Motor neuron (in vitro differentiated cells): ENCODE measurements around the gene STK39. TPM values are rescaled to one million over a fixed set of nuclear protein-coding genes. Genes with fewer than 3 reads are reported as not detected.

Experiments
- ATAC-seq, 8 experiments: fragments of 200-7000 bp; cut with Tn5 transposase; replicated peaks in 6 of 8; 2 replicates each; pipeline ENCODE4 v1.8.0; 2021; ENCODE audit warnings: mild to moderate bottlenecking in 8 of 8, moderate library complexity in 8 of 8
- H3K27ac ChIP-seq, 2 donors: fragments of 250-450 bp; sonication (Bioruptor Pico); 2 replicates each; pipeline ENCODE4 v1.9.0; 2021; ENCODE audit warnings: antibody characterized with exemption in 2 of 2, mild to moderate bottlenecking in 2 of 2, moderate library complexity in 1 of 2
- H3K4me1 ChIP-seq, 2 donors: fragments of 250-450 bp; sonication (Bioruptor Pico); replicated peaks in 1 of 2; 2 replicates each; pipeline ENCODE4 v1.6.1; 2021; ENCODE audit warnings: antibody characterized with exemption in 2 of 2, mild to moderate bottlenecking in 2 of 2, moderate library complexity in 1 of 2
- H3K4me3 ChIP-seq, 5 donors: fragments of 250-450 bp; sonication (Bioruptor Pico); 2 replicates each; pipeline ENCODE4 v1.9.0; 2021; ENCODE audit warnings: antibody characterized with exemption in 5 of 5, mild to moderate bottlenecking in 5 of 5, moderate library complexity in 4 of 5
- WGBS, 10 experiments: fragments of 450-650 bp; shearing (Covaris generic); methylation state at CpG; one replicate each; pipeline ENCODE4 v1.0.0; 2022; 5-methylcytosine and 5-hydroxymethylcytosine counted together
- in situ Hi-C, 9 experiments: fragments of 400-800 bp; cut with MboI; loops; one replicate each; pipeline ENCODE4 v1.15.0; 2021; ENCODE audit warnings: low sequenced_read_pairs in 9 of 9, low pct_unique_long_range_greater_than_20kb in 2 of 9; ENCODE audit not compliant: unreplicated experiment in 9 of 9
- total RNA-seq, 8 experiments: library from RNA; unstranded; fragments of 300-600 nt; gene quantifications; 2 replicates each; pipeline versions ENCODE4 v1.2.3 to v1.2.4, GENCODE V29; 2022

STK39 gene
- total RNA-seq, 8 experiments from 2014 or later: 12.3 to 43.3 (median 30.2) TPM

DNA sequence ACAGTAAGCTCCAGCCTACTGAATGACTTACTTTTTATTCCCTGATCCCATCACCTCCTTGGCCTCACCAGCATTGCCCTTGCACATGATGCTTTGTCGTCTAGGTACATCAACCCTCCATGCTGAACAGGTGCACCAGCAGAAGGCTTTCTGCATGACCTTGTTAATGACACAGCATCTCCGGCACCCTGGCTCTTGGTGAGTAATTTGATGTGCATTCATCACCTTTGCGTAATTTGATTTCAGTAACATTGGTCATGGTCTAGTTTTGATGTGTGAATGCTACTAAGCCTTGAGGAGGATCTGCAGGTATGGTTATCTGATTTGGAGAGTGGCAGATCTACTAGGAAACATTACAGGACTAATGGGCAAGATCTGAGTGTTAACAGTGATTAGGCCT lies 103.6 kb downstream of the STK39 start:
- peaks cover 13 to 18% of the 10 kb centered on the region in 2 donors for H3K4me1 ChIP-seq
- 77 to 100% (median 97%) methylated on average over 1 to 3 of the region's 3 CpGs; no CpG with 5 or more reads in 2 of the 10 experiments for WGBS, 10 experiments
- in situ Hi-C loops: loop anchor here in 2 of 9 experiments (25.0 kb wide), 2 partner anchors 93 to 768 kb away; partner anchors contain the start of genes G6PC2 (in 1 of the 2) and STK39 (in 1 of the 2)
- no peak overlapping the region for H3K4me3 ChIP-seq
- ATAC-seq: no peak
- H3K27ac ChIP-seq: no peak overlapping the region

DNA sequence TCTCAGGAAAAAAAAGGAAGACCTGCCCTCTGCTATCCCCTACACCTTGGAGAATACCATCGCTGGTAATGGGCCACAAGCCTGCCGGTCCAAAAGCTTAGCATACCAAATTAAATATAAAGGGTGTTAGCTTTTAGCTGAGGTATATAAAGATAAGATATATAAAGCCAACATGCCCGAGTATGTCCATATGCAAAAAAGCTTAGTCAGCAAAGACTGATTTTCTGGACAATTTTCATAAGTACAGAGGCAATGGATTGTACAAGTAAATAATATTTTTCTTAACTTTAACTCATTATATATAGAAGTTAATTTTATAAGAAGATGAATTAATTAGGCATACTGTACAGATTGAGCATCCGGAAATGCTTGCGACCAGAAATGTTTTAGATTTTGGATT lies 106.5 kb downstream of the STK39 start:
- ATAC-seq: no peak
- no peak overlapping the region for H3K27ac ChIP-seq
- H3K4me3 ChIP-seq: no peak overlapping the region
- peaks cover 27 to 30% of the 10 kb centered on the region in 2 donors for H3K4me1 ChIP-seq
- 60 to 100% (median 93%) methylated on average over 2 to 5 of the region's 5 CpGs for WGBS, 10 experiments
- in situ Hi-C loops: loop anchor here in 2 of 9 experiments (25.0 kb wide), 2 partner anchors 96 to 771 kb away; partner anchors contain the start of genes G6PC2 (in 1 of the 2) and STK39 (in 1 of the 2)

DNA sequence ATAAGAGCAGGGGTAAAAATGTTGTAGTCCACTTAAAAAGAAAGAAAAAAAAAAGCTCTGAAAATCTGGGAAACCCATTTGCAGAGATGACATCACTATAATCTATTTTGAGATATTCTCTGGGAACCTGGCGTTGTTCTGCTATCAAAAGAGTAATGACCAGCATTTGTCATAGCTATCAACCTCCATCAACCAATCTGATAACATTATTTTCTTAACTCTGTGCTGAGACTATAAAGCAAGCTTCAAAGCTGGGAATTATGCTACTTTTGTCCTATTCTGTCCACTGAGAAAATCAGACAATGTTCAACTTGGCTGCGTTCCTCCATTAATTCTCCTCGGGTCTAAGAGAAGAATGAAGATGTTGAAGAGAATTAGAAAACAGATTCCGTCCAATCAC lies 107.5 kb downstream of the STK39 start:
- Histone ChIP-seq H3K4me3 (no peak overlapping the region), H3K27ac (peak overlapping the region in 1 of 2 donors; percentile 9), H3K4me1 (peaks cover 27 to 30% of the 10 kb centered on the region in 2 donors)
- peak in 5 of 8 experiments; percentile 32 to 62 (median 57) for ATAC-seq
- 0 to 94% (median 67%) methylated on average over 3 to 4 of the region's 4 CpGs; no CpG with 5 or more reads in 1 of the 10 experiments for WGBS, 10 experiments
- in situ Hi-C loops: loop anchor here in 2 of 9 experiments (25.0 kb wide), 2 partner anchors 97 to 772 kb away; partner anchors contain the start of genes G6PC2 (in 1 of the 2) and STK39 (in 1 of the 2)

DNA sequence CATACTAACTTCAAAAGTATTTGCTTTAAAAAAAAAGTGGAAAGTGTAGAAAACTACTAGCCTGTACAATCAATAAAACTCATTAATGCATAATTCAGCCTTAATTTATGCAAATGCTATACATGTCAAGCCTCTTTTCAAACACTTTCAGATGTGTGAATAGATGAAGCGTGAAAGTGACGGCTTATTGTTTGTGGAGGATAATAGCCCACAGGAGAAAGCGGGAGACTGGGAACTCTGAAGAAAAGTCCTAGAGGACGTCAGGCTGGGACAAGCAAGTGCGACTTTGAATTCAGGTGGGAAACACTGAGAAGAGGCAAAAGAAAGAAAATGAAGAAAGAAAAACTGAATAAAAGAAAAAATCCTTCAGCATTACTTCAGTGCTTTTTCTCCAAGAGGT lies 108.5 kb downstream of the STK39 start:
- H3K27ac ChIP-seq: peak overlapping the region; percentile 81 to 84
- ATAC-seq: peak in 5 of 8 experiments; percentile 49 to 68 (median 65)
- H3K4me1 ChIP-seq: peaks cover 27 to 30% of the 10 kb centered on the region in 2 donors
- in situ Hi-C loops: loop anchor here in 2 of 9 experiments (25.0 kb wide), 2 partner anchors 98 to 773 kb away; partner anchors contain the start of genes G6PC2 (in 1 of the 2) and STK39 (in 1 of the 2)
- H3K4me3 ChIP-seq: no peak overlapping the region
- WGBS, 10 experiments: 14 to 100% (median 44%) methylated on average over 2 to 5 of the region's 5 CpGs; no CpG with 5 or more reads in 1 of the 10 experiments

DNA sequence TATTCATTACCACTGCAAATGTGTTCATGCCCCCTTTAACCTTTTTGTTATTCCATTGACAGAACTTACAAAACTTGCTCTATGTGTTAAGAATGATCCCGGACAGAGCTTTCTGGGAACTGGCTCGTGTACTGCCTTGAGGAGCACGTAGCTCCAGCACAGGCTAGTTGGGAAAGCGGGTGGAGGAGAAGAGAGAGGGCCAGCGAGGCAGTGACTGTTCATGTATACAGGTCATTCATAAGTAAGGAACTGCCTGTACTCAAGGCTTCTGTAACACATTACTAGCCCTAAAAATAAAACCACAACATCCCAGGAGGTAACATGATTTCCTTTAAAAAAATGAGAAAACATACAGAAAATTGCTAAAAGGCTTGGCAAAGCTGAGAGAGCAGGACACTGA lies 109.0 kb downstream of the STK39 start:
- peak overlapping the region; percentile 81 to 84 for H3K27ac ChIP-seq
- ATAC-seq: peak in 5 of 8 experiments; percentile 57 to 70 (median 64)
- in situ Hi-C loops: loop anchor here in 2 of 9 experiments (25.0 kb wide), 2 partner anchors 99 to 774 kb away; partner anchors contain the start of genes G6PC2 (in 1 of the 2) and STK39 (in 1 of the 2)
- H3K4me3 ChIP-seq: no peak overlapping the region
- 8 to 95% (median 40%) methylated on average over 2 to 5 of the region's 5 CpGs; no CpG with 5 or more reads in 3 of the 10 experiments for WGBS, 10 experiments
- peaks cover 27 to 30% of the 10 kb centered on the region in 2 donors for H3K4me1 ChIP-seq

DNA sequence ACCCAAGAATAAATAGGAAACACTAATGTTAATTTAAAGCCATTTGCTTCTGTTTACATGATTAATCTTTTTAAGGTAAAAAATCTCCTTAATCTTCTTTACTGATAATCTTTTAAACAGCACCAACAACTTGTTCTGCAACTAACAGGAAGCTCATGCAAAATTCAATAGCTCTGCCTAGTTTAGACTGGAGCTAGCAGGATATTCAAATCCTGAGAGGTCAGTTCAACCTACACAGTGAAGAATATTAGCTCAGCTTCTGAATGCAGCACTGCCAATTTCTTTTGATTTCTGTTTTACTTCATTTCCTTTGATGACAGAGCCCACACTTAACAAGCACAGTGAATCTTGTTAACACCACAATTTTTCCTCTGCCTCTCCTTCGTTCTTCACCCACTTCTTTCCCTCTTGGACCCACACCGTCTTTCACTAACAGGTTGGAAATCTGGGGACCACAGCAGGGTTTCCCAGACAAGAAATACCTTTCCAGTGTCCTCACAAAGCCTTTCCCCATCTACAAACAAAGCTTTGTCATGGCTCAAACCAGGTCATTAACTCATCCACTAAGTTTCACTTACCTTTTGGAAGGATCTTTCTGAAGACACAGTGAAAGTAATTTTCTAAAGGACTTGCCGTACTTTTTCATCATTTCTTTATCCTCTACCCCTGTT lies 109.8 kb downstream of the STK39 start:
- 0 to 100% (median 69%) methylated on average over 1 to 3 of the region's 3 CpGs; no CpG with 5 or more reads in 1 of the 10 experiments for WGBS, 10 experiments
- peak overlapping the region; percentile 81 to 84 for H3K27ac ChIP-seq
- peaks cover 27 to 30% of the 10 kb centered on the region in 2 donors for H3K4me1 ChIP-seq
- no peak overlapping the region for H3K4me3 ChIP-seq
- peak in 7 of 8 experiments; percentile 54 to 84 (median 70) for ATAC-seq
- in situ Hi-C loops: loop anchor here in 2 of 9 experiments (25.0 kb wide), 2 partner anchors 100 to 775 kb away; partner anchors contain the start of genes G6PC2 (in 1 of the 2) and STK39 (in 1 of the 2)

DNA sequence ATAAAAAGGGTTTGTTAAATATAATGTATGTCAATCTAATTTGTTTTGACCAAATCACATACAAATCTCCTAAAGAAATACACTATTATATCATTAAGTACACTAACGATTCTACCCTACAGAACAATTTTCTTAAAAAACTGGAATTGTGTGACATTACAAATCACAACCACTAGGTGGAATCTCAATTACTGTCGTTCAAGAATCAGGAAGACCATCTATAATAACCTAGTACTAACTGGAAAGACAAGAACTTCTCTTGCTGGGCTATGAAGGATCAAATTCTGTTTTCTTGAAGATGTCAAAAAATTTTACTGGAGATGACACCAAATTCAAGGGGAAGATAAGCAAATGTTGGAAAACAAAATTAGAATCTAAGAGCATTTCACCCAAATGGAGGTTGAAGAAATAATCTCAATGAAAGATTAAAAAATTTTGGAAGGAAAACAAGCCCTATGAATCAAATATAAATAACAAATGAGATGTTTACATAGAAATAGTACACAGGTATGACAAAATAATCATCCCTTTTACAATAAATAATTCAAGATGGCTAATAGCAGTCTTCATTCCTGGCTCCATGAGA lies 110.9 kb downstream of the STK39 start:
- 0 to 88% (median 39%) methylated on average over 1 to 2 of the region's 2 CpGs; no CpG with 5 or more reads in 2 of the 10 experiments for WGBS, 10 experiments
- no peak overlapping the region for H3K4me3 ChIP-seq
- ATAC-seq: peak in 1 of 8 experiments; percentile 39
- no peak overlapping the region for H3K27ac ChIP-seq
- in situ Hi-C loops: loop anchor here in 2 of 9 experiments (25.0 kb wide), 2 partner anchors 101 to 776 kb away; partner anchors contain the start of genes G6PC2 (in 1 of the 2) and STK39 (in 1 of the 2)
- peaks cover 27 to 30% of the 10 kb centered on the region in 2 donors for H3K4me1 ChIP-seq

DNA sequence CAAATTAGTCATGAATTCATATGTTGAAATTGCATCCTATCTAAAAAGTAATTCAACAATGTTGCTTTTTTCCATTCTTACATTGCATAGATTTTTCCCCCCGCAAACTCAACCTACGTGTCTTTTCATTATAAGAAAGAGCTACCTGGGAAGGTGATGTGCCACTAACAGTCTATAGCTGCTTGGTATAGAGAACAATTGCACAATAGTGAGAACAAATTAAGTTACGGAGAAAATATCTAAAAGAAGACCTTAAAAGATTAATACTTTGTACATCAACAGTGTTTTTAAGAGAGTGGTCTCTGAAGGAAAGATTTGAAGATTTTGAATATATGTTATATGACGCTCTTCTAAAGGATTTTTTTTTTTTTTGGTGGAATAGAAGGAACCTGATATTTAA lies 111.8 kb downstream of the STK39 start:
- in situ Hi-C loops: loop anchor here in 2 of 9 experiments (25.0 kb wide), 2 partner anchors 102 to 777 kb away; partner anchors contain the start of genes G6PC2 (in 1 of the 2) and STK39 (in 1 of the 2)
- 94 to 100% (median 97%) methylated on average over 2 to 4 of the region's 4 CpGs for WGBS, 10 experiments
- Histone ChIP-seq H3K4me3 (no peak overlapping the region), H3K4me1 (peaks cover 27 to 31% of the 10 kb centered on the region in 2 donors), H3K27ac (no peak overlapping the region)
- no peak for ATAC-seq

DNA sequence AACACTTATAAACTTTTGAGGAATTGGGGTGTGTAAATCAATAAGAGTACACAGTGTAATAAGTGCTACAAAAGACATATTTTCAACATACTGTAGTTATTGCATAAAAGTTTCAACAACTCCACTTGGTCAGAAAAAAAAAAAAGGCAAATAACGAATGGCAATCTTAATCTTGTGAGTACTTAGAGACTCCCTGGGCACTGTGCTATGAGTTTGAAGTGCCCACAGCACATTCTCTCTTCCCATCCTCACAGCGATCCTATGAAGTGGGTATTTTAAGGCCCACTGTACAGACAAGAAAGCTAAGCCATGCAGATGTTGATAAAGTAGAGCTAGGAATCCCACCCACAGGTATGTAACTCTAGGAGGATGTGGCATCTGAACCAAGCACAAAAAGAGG lies 112.3 kb downstream of the STK39 start:
- 57 to 100% (median 100%) methylated on average over 1 to 2 of the region's 2 CpGs; no CpG with 5 or more reads in 1 of the 10 experiments for WGBS, 10 experiments
- Histone ChIP-seq H3K4me1 (peaks cover 25 to 33% of the 10 kb centered on the region in 2 donors), H3K27ac (no peak overlapping the region), H3K4me3 (no peak overlapping the region)
- no peak for ATAC-seq
- in situ Hi-C loops: loop anchor here in 2 of 9 experiments (25.0 kb wide), 2 partner anchors 102 to 777 kb away; partner anchors contain the start of genes G6PC2 (in 1 of the 2) and STK39 (in 1 of the 2)

DNA sequence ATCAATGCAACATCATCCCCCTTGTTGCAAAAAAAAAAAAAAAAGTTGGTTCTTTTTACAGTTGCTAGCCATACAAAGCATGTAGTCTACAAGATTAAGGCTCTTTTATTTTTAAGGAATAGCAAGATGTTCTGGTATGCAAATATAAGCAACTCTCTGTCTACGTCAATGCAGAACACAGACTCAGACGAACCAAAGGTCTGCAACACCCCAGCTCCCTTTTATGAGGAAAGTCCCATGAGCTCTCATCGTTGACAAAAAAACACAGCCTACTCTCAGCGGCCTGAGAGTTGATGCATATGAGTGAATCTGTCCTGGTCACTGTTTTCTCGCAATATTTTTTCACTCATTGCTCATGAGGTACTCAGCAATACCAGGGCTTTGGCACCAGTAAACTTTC lies 112.9 kb downstream of the STK39 start:
- in situ Hi-C loops: loop anchor here in 2 of 9 experiments (25.0 kb wide), 2 partner anchors 103 to 778 kb away; partner anchors contain the start of genes G6PC2 (in 1 of the 2) and STK39 (in 1 of the 2)
- no peak for ATAC-seq
- H3K4me1 ChIP-seq: peaks cover 20 to 26% of the 10 kb centered on the region in 2 donors
- no peak overlapping the region for H3K4me3 ChIP-seq
- no peak overlapping the region for H3K27ac ChIP-seq
- 75 to 100% (median 89%) methylated on average over 1 to 5 of the region's 5 CpGs; no CpG with 5 or more reads in 1 of the 10 experiments for WGBS, 10 experiments

DNA sequence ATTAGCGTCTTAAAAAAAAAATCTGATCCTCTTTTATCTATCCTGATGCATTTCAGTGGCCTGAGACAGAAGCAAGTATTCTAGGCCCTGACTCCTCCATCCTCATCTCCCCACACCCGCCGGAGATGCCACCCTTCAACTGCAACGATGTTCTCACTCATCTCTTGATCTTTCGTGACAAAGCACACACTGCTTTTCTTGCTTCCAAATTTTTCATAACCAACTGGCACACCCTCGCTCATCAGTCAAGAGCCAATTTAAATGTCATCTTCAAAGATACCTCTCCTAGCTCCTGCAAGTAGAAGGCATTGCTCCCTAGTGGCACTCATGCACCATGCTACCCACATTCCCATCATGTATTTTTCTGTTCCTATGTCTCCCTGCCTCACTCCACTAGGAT lies 115.0 kb downstream of the STK39 start:
- ATAC-seq: no peak
- in situ Hi-C loops: loop anchor here in 2 of 9 experiments (25.0 kb wide), 2 partner anchors 105 to 780 kb away; partner anchors contain the start of genes G6PC2 (in 1 of the 2) and STK39 (in 1 of the 2)
- Histone ChIP-seq H3K27ac (no peak overlapping the region), H3K4me1 (peaks cover 6 to 14% of the 10 kb centered on the region in 2 donors), H3K4me3 (no peak overlapping the region)
- 75 to 100% (median 98%) methylated on average over 1 to 6 of the region's 6 CpGs; no CpG with 5 or more reads in 1 of the 10 experiments for WGBS, 10 experiments

DNA sequence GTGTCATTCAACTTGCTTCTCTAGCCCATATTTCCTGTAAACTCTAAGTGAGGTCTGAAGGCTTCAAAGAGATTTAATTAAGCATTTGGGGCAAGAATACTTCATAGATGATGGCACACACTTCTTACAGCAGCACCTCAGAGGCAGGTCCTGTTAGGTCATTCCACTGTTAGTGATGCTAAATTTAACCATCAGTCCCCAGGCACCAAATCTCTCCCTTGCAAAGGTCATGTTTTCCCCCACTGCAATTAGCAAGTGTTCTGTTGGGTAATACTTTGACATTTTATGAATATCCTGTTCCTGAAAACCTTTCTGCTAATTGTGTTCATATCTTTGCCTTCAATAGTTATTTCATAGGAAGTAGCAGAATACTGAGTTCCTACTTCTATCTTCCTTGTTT lies 117.0 kb downstream of the STK39 start:
- no peak overlapping the region for H3K4me3 ChIP-seq
- no peak overlapping the region for H3K27ac ChIP-seq
- in situ Hi-C loops: loop anchor here in 2 of 9 experiments (25.0 kb wide), 2 partner anchors 107 to 782 kb away; partner anchors contain the start of genes G6PC2 (in 1 of the 2) and STK39 (in 1 of the 2)
- H3K4me1 ChIP-seq: peaks cover 0 to 5% of the 10 kb centered on the region in 2 donors
- ATAC-seq: peak in 2 of 8 experiments; percentile 22 to 49
